Measurements from ENCODE around the gene PUS10. TPM values are rescaled to one million over a fixed set of nuclear protein-coding genes. Genes with fewer than 3 reads are reported as not detected.

PUS10 gene
- total RNA-seq, 3 donors from 2014 or later: 7.3 to 14.6 (median 12.8) TPM

- Histone ChIP-seq H3K4me3 (no peak overlapping the region), H3K4me1 (ENCODE audit: low read depth) (no peaks in the 10 kb centered on the region), H3K9me3 (no peaks in the 10 kb centered on the region), H3K36me3 (ENCODE audit: low read depth) (no peaks in the 10 kb centered on the region)
- no peak for DNase-seq
- no peak for TF ChIP-seq CTCF (IDR thresholded peaks at IDR 0.05)
- intact Hi-C loops (cut with DNase I, micrococcal nuclease): no loop called here
- no peak for ATAC-seq
These were observed 37.8 kb downstream of the PUS10 start for GRCh38 chr2:60980071-60980815.

- Histone ChIP-seq H3K36me3 (ENCODE audit: low read depth) (no peaks in the 10 kb centered on the region), H3K4me1 (ENCODE audit: low read depth) (no peaks in the 10 kb centered on the region), H3K4me3 (no peak overlapping the region), H3K9me3 (no peaks in the 10 kb centered on the region)
- DNase-seq: no peak
- no peak for ATAC-seq
- TF ChIP-seq CTCF (IDR thresholded peaks at IDR 0.05): no peak
- intact Hi-C loops (cut with DNase I, micrococcal nuclease): no loop called here
These were observed 38.8 kb downstream of the PUS10 start for GRCh38 chr2:60979231-60979630.

- no peak overlapping the region for H3K4me3 ChIP-seq
These were observed 40.5 kb downstream of the PUS10 start for GRCh38 chr2:60977562-60977895.

GRCh38 chr2:60976875-60977561 lies 41.0 kb downstream of the PUS10 start:
- no peaks in the 10 kb centered on the region for H3K36me3 ChIP-seq (ENCODE audit: low read depth)
- intact Hi-C loops (cut with DNase I, micrococcal nuclease): no loop called here
- no peak for ATAC-seq
- no peaks in the 10 kb centered on the region for H3K4me1 ChIP-seq (ENCODE audit: low read depth)
- DNase-seq: no peak
- TF ChIP-seq CTCF (IDR thresholded peaks at IDR 0.05): no peak
- H3K4me3 ChIP-seq: no peak overlapping the region
- no peaks in the 10 kb centered on the region for H3K9me3 ChIP-seq

More at GRCh38 chr2:60977562-60977895, 40.5 kb downstream of the PUS10 start:
- Histone ChIP-seq H3K36me3 (ENCODE audit: low read depth) (no peaks in the 10 kb centered on the region), H3K4me1 (ENCODE audit: low read depth) (no peaks in the 10 kb centered on the region), H3K9me3 (no peaks in the 10 kb centered on the region)
- DNase-seq (no peak), ATAC-seq (no peak)
- intact Hi-C loops (cut with DNase I, micrococcal nuclease): no loop called here
- TF ChIP-seq CTCF (IDR thresholded peaks at IDR 0.05): no peak

- intact Hi-C loops (cut with DNase I, micrococcal nuclease): no loop called here
- no peak for TF ChIP-seq CTCF (IDR thresholded peaks at IDR 0.05)
- Histone ChIP-seq H3K9me3 (no peaks in the 10 kb centered on the region), H3K36me3 (ENCODE audit: low read depth) (no peaks in the 10 kb centered on the region), H3K4me3 (no peak overlapping the region), H3K4me1 (ENCODE audit: low read depth) (no peaks in the 10 kb centered on the region)
- ATAC-seq (peak; percentile 60), DNase-seq (no peak)
These were observed 41.7 kb downstream of the PUS10 start for GRCh38 chr2:60976256-60976850.

Measured in mucosa of descending colon (tissue), 3 donors.